NCI-H774 (cell line): ENCODE data around the gene ALDH16A1.
"Not testable (repeated sequence)": the region's sequence is repeated elsewhere in the genome, so short reads cannot be mapped to it uniquely, and the experiment has no call there.

ENCODE experiments used
- DNase-seq: peaks from one replicate; lab custom pipeline; 2025; lab: John Stamatoyannopoulos, UW

Gene ALDH16A1

GRCh38 chr19:49441210-49441959, 11.6 kb upstream of the ALDH16A1 start, which contains the start of gene SLC17A7:
Gene SLC17A7 (minus strand): TSS chr19:49441527. CDS start chr19:49441379, 148 bp downstream.
- DNase-seq = no peak

GRCh38 chr19:49441960-49442350, 11.1 kb upstream of the ALDH16A1 start:
- DNase-seq = no peak

- peak; percentile 55 for DNase-seq
These were observed 10.7 kb upstream of the ALDH16A1 start for GRCh38 chr19:49442354-49442753.

GRCh38 chr19:49442771-49443365, 10.2 kb upstream of the ALDH16A1 start:
- DNase-seq = peak; percentile 91

GRCh38 chr19:49443366-49444099, 9.5 kb upstream of the ALDH16A1 start:
- peak; percentile 93 for DNase-seq

- not testable (repeated sequence) for DNase-seq
These were observed 8.8 kb upstream of the ALDH16A1 start for GRCh38 chr19:49444100-49444700.

- DNase-seq = no peak
These were observed 7.0 kb upstream of the ALDH16A1 start for GRCh38 chr19:49445997-49446396.

- no peak for DNase-seq
These were observed 5.3 kb upstream of the ALDH16A1 start for GRCh38 chr19:49447485-49448431.

GRCh38 chr19:49448432-49448786, 4.6 kb upstream of the ALDH16A1 start:
- DNase-seq = no peak

GRCh38 chr19:49450405-49450804, 2.6 kb upstream of the ALDH16A1 start:
- no peak for DNase-seq

- peak; percentile 98 for DNase-seq
These were observed 1.4 kb upstream of the ALDH16A1 start, which contains the start of gene PIH1D1 for GRCh38 chr19:49451430-49452181. Gene PIH1D1 (minus strand): TSS chr19:49451814. CDS start chr19:49451574, 240 bp downstream.

- DNase-seq = no peak
These were observed 774 bp downstream of the ALDH16A1 start for GRCh38 chr19:49453757-49454240.

- DNase-seq = no peak
These were observed 2.7 kb downstream of the ALDH16A1 start for GRCh38 chr19:49455773-49456172.

GRCh38 chr19:49456326-49456725, 3.3 kb downstream of the ALDH16A1 start:
- no peak for DNase-seq

- no peak for DNase-seq
These were observed 5.5 kb downstream of the ALDH16A1 start for GRCh38 chr19:49458567-49458903.

- no peak for DNase-seq
These were observed 6.4 kb downstream of the ALDH16A1 start for GRCh38 chr19:49459388-49459787.

- DNase-seq = not testable (repeated sequence)
These were observed 8.1 kb downstream of the ALDH16A1 start for GRCh38 chr19:49461130-49461529.

GRCh38 chr19:49461656-49462055, 8.6 kb downstream of the ALDH16A1 start:
- DNase-seq = no peak

- no peak for DNase-seq
These were observed 9.5 kb downstream of the ALDH16A1 start for GRCh38 chr19:49462492-49462891.

- no peak for DNase-seq
These were observed 11.1 kb downstream of the ALDH16A1 start for GRCh38 chr19:49463960-49464740.
